H1 (cell line): ENCODE measurements around the gene TRMT13. TPM values are rescaled to one million over a fixed set of nuclear protein-coding genes. Genes with fewer than 3 reads are reported as not detected.

Source experiments
- CTCF ChIA-PET: fragments of 300-600 bp; sonication (Branson Sonifier 250); formaldehyde crosslinking; loops from one replicate; lab custom pipeline; 2021; ENCODE audit not compliant: partially characterized antibody; lab: Charles Lee
- POLR2A ChIA-PET: fragments of 300-600 bp; sonication (Branson Sonifier 250); formaldehyde crosslinking; loops from one replicate; lab custom pipeline; 2021; ENCODE audit warnings: inconsistent platforms; ENCODE audit not compliant: partially characterized antibody; lab: Charles Lee
- DNase-seq, 2 experiments: peaks; one replicate each; pipeline versions ENCODE4 v3.0.0 to v3.0.0-alpha.2; 2010 to 2022; ENCODE audit warnings: low spot score in 2 of 2, low read depth in 1 of 2, mixed read lengths in 1 of 2
- FAIRE-seq: peaks from 2 replicates; lab custom pipeline; 2011; peaks lifted over from hg19 to GRCh38; lab: Jason Lieb, UNC
- H2AFZ ChIP-seq: 2 replicates; pipeline ENCODE4 v1.8.1; 2012; ENCODE audit warnings: low read length, inconsistent platforms
- H2AK5ac ChIP-seq: 2 replicates; pipeline ENCODE4 v1.6.1; 2013; ENCODE audit warnings: low read depth, low read length
- H2BK120ac ChIP-seq: replicated peaks from 2 replicates; pipeline ENCODE3; 2013; ENCODE audit warnings: low read depth, low read length, inconsistent platforms
- H2BK12ac ChIP-seq: 2 replicates; pipeline ENCODE4 v1.6.1; 2013; ENCODE audit warnings: low read depth, low read length
- H2BK15ac ChIP-seq: 2 replicates; pipeline ENCODE4 v1.6.1; 2013; ENCODE audit warnings: low read length
- H2BK20ac ChIP-seq: 2 replicates; pipeline ENCODE4 v1.6.1; 2013; ENCODE audit warnings: low read length
- H2BK5ac ChIP-seq: 2 replicates; pipeline ENCODE4 v1.6.1; 2013; ENCODE audit warnings: low read depth, low read length
- H3K14ac ChIP-seq: 2 replicates; pipeline ENCODE4 v1.6.1; 2013; ENCODE audit warnings: inconsistent platforms; ENCODE audit not compliant: insufficient read length
- H3K18ac ChIP-seq: 2 replicates; pipeline ENCODE4 v1.6.1; 2013; ENCODE audit warnings: low read length; ENCODE audit errors: extremely low read depth
- H3K23ac ChIP-seq: 2 replicates; pipeline ENCODE4 v1.6.1; 2013; ENCODE audit warnings: inconsistent platforms; ENCODE audit not compliant: insufficient read length
- H3K23me2 ChIP-seq: 2 replicates; pipeline ENCODE4 v1.6.1; 2013; ENCODE audit warnings: low read depth, low read length
- H3K27ac ChIP-seq: 2 replicates; pipeline ENCODE4 v1.6.1; 2011; ENCODE audit warnings: low read depth, low read length, inconsistent platforms
- H3K27me3 ChIP-seq, 4 experiments: replicated peaks in 1 of 4; 1 replicate in 1 of 4; 2 replicates in 3 of 4; pipeline versions ENCODE4 v1.6.1 to v1.8.1; 2011 to 2013; ENCODE audit warnings: low read length in 3 of 4, mild to moderate bottlenecking in 3 of 4, inconsistent platforms in 2 of 4, mixed read lengths in 2 of 4, moderate library complexity in 1 of 4; ENCODE audit not compliant: control insufficient read depth in 3 of 4, insufficient read depth in 3 of 4; ENCODE audit errors: extremely low read depth in 1 of 4
- H3K36me3 ChIP-seq, 4 experiments: 2 replicates each; pipeline versions ENCODE4 v1.6.1 to v1.8.1; 2011 to 2013; ENCODE audit warnings: mild to moderate bottlenecking in 4 of 4, low read length in 3 of 4, moderate library complexity in 2 of 4, control low read depth in 1 of 4, inconsistent platforms in 1 of 4; ENCODE audit not compliant: insufficient read depth in 4 of 4, control insufficient read depth in 2 of 4
- H3K4ac ChIP-seq: replicated peaks from 2 replicates; pipeline ENCODE3; 2013; ENCODE audit warnings: low read length, low read depth, mixed read lengths, inconsistent platforms; ENCODE audit not compliant: insufficient read length
- H3K4me1 ChIP-seq, 4 experiments: replicated peaks in 1 of 4; 1 replicate in 1 of 4; 2 replicates in 3 of 4; pipeline versions ENCODE4 v1.6.1 to v1.8.1; 2011 to 2013; ENCODE audit warnings: low read length in 3 of 4, inconsistent platforms in 2 of 4, mixed read lengths in 1 of 4; ENCODE audit not compliant: insufficient read depth in 4 of 4, control insufficient read depth in 3 of 4
- H3K4me2 ChIP-seq, 2 experiments: 2 replicates each; pipeline versions ENCODE4 v1.6.1 to v1.8.1; 2011 to 2013; ENCODE audit warnings: low read depth in 2 of 2, low read length in 2 of 2, control low read depth in 1 of 2, inconsistent platforms in 1 of 2, mild to moderate bottlenecking in 1 of 2; ENCODE audit not compliant: insufficient read depth in 1 of 2
- H3K4me3 ChIP-seq, 4 experiments: fragments of 200-600, 300-600 bp in 1 of 4; sonication (generic), shearing (Covaris generic), sonication (Bioruptor Twin) in 1 of 4; 2 replicates each; pipeline versions ENCODE4 v1.5.1 to v1.8.1; 2011 to 2016; ENCODE audit warnings: low read length in 4 of 4, low read depth in 3 of 4, control low read depth in 2 of 4, inconsistent platforms in 2 of 4, mild to moderate bottlenecking in 2 of 4, mixed read lengths in 1 of 4, moderate library complexity in 1 of 4; ENCODE audit not compliant: insufficient read depth in 2 of 4; ENCODE audit errors: extremely low read depth in 1 of 4
- H3K56ac ChIP-seq: replicated peaks from 2 replicates; pipeline ENCODE3; 2013; ENCODE audit warnings: low read depth, mild to moderate bottlenecking, mixed read lengths, low read length, inconsistent platforms; ENCODE audit not compliant: insufficient read length
- H3K79me1 ChIP-seq: 2 replicates; pipeline ENCODE4 v1.6.1; 2013; ENCODE audit warnings: low read depth, low read length, control low read depth
- H3K79me2 ChIP-seq, 2 experiments: 2 replicates each; pipeline versions ENCODE4 v1.6.1 to v1.8.1; 2012 to 2013; ENCODE audit warnings: low read length in 2 of 2, mild to moderate bottlenecking in 2 of 2, inconsistent platforms in 1 of 2; ENCODE audit not compliant: insufficient read depth in 2 of 2, control insufficient read depth in 1 of 2
- H3K9ac ChIP-seq, 4 experiments: replicated peaks in 1 of 4; 1 replicate in 1 of 4; 2 replicates in 3 of 4; pipeline versions ENCODE4 v1.6.1 to v1.8.1; 2011 to 2013; ENCODE audit warnings: low read depth in 3 of 4, low read length in 3 of 4, control low read depth in 2 of 4, mild to moderate bottlenecking in 2 of 4, moderate library complexity in 2 of 4, inconsistent platforms in 1 of 4; ENCODE audit errors: extremely low read depth in 1 of 4
- H3K9me3 ChIP-seq, 2 experiments: 2 replicates each; pipeline versions ENCODE4 v1.6.1 to v1.8.1; 2012 to 2013; ENCODE audit warnings: mild to moderate bottlenecking in 2 of 2, moderate library complexity in 2 of 2, control low read depth in 1 of 2, inconsistent platforms in 1 of 2, low read depth in 1 of 2, low read length in 1 of 2, mixed read lengths in 1 of 2; ENCODE audit not compliant: insufficient read depth in 2 of 2
- H4K20me1 ChIP-seq, 2 experiments: replicated peaks in 1 of 2; 2 replicates each; pipeline versions ENCODE3 to v1.8.1; 2011 to 2013; ENCODE audit warnings: inconsistent platforms in 2 of 2, low read length in 2 of 2, mild to moderate bottlenecking in 1 of 2; ENCODE audit not compliant: insufficient read depth in 2 of 2, control insufficient read depth in 1 of 2
- H4K5ac ChIP-seq: 2 replicates; pipeline ENCODE4 v1.6.1; 2013; ENCODE audit warnings: low read length, low read depth, mixed read lengths, inconsistent platforms; ENCODE audit not compliant: insufficient read length
- H4K8ac ChIP-seq: 2 replicates; pipeline ENCODE4 v1.8.0; 2013; ENCODE audit warnings: mild to moderate bottlenecking, moderate library complexity, low read length, inconsistent platforms; ENCODE audit not compliant: insufficient read depth; ENCODE audit errors: extremely low read depth
- H4K91ac ChIP-seq: replicated peaks from 2 replicates; pipeline ENCODE3; 2013; ENCODE audit warnings: low read length, mixed read lengths, inconsistent platforms; ENCODE audit not compliant: insufficient read length
- BCL11A ChIP-seq, 2 experiments: IDR thresholded peaks; one replicate each; pipeline ENCODE4 v1.6.1; 2011; ENCODE audit warnings: low read depth in 2 of 2, low read length in 2 of 2, mild to moderate bottlenecking in 2 of 2
- CHD1 ChIP-seq: IDR thresholded peaks from 2 replicates; pipeline ENCODE4 v1.6.1; 2012; ENCODE audit warnings: low read depth, low read length, improper control_type of control experiment
- EZH2 ChIP-seq: fragments of 200-600 bp; sonication (generic); IDR thresholded peaks from 2 replicates; pipeline ENCODE4 v1.7.1; 2012; ENCODE audit warnings: low read depth, mild to moderate bottlenecking, moderate library complexity, low read length, inconsistent platforms; ENCODE audit not compliant: severe bottlenecking
- FOSL1 ChIP-seq: IDR thresholded peaks from 2 replicates; pipeline ENCODE4 v1.6.1; 2011; ENCODE audit warnings: mild to moderate bottlenecking, low read depth, low read length, moderate library complexity; ENCODE audit not compliant: insufficient read depth
- KDM1A ChIP-seq: fragments of 200-600, 300-600 bp; sonication (generic); IDR thresholded peaks from 2 replicates; pipeline ENCODE4 v1.7.1; 2016; ENCODE audit warnings: mild to moderate bottlenecking, low read length, borderline replicate concordance
- POLR2AphosphoS5 ChIP-seq: IDR thresholded peaks from 2 replicates; pipeline ENCODE4 v1.6.1; 2011; ENCODE audit warnings: low read depth, low read length
- YY1 ChIP-seq: IDR thresholded peaks from 2 replicates; pipeline ENCODE4 v1.6.1; 2011; ENCODE audit warnings: low read depth, mild to moderate bottlenecking, low read length
- WGBS, 2 experiments: shearing (Covaris generic) in 1 of 2; methylation state at CpG; one replicate each; pipeline versions ENCODE4 v1.1.6 to v1.1.7; 2013 to 2015; ENCODE audit warnings: low lambda C conversion rate in 2 of 2, mixed read lengths in 2 of 2, inconsistent platforms in 1 of 2, low coverage in 1 of 2, missing lambda C conversion rate in 1 of 2; ENCODE audit not compliant: insufficient replicate concordance in 2 of 2, insufficient coverage in 1 of 2, insufficient read length in 1 of 2; ENCODE audit errors: extremely low coverage in 1 of 2, missing lambda C conversion rate in 1 of 2; 5-methylcytosine and 5-hydroxymethylcytosine counted together
- polyA plus RNA-seq, 7 experiments: library from polyadenylated mRNA; depleted of rRNA in 3 of 7; stranded (reverse) in 5 of 7; unstranded in 2 of 7; fragments of >200 nt in 5 of 7; fragments of 200-250 nt in 2 of 7; gene quantifications; 1 replicate in 5 of 7; 2 replicates in 1 of 7; 4 replicates in 1 of 7; pipeline versions ENCODE4 v1.2.1 to v1.2.3, GENCODE V29; 2011 to 2013; ENCODE audit warnings: missing spikeins in 2 of 7, mixed read lengths in 2 of 7
- total RNA-seq: library from RNA; stranded (reverse); fragmentation: NEBNext Ultra II Directional; extraction: Animal tissue kit (Norgen Biotek cat#: 25700); gene quantifications from 2 replicates; pipeline ENCODE4 v1.2.1, GENCODE V29; 2021

The TRMT13 gene
- total and polyA plus RNA-seq, 2 of the 8 experiments (the other 6 are each of a cell fraction or from before 2014, with no cell fraction given): 3.6 to 14.8 TPM

- DNase-seq (no peak), FAIRE-seq (no peak)
- Histone ChIP-seq H3K4ac (no peak overlapping the region), H3K4me2 (no peak overlapping the region), H4K20me1 (no peaks in the 10 kb centered on the region), H4K5ac (no peak overlapping the region), H3K79me1 (no peaks in the 10 kb centered on the region), H3K4me1 (no peaks in the 10 kb centered on the region), H3K23me2 (no peaks in the 10 kb centered on the region), H3K18ac (no peak overlapping the region), H3K4me3 (no peak overlapping the region), H2BK15ac (no peak overlapping the region), H2BK5ac (no peak overlapping the region), H3K23ac (no peak overlapping the region), H3K56ac (no peak overlapping the region), H3K27ac (no peak overlapping the region), H2BK120ac (no peak overlapping the region), H3K9me3 (no peaks in the 10 kb centered on the region), H2BK20ac (no peak overlapping the region), H2BK12ac (no peak overlapping the region), H2AK5ac (no peak overlapping the region), H3K79me2 (no peaks in the 10 kb centered on the region), H3K27me3 (no peaks in the 10 kb centered on the region), H3K9ac (no peak overlapping the region), H3K14ac (no peak overlapping the region), H4K8ac (no peak overlapping the region), H2AFZ (no peak overlapping the region), H3K36me3 (no peaks in the 10 kb centered on the region), H4K91ac (no peak overlapping the region)
- ChIA-PET POLR2A (no interaction called here), CTCF (no interaction called here)
- TF ChIP-seq KDM1A (no peak), POLR2AphosphoS5 (no peak), BCL11A (IDR thresholded peaks at IDR 0.05; ENCODE audit: low read depth in 2 of 2, low read length in 2 of 2) (no peak), CHD1 (no peak), YY1 (no peak), EZH2 (no peak), FOSL1 (no peak)
- 97% methylated on average over 5 of the region's 5 CpGs; no CpG with 5 or more reads in 1 of the 2 experiments for WGBS, 2 experiments
Observed at GRCh38 chr1:100164702-100165101, 31.7 kb downstream of the TRMT13 start.
